Astrocyte (in vitro differentiated cells and primary cell): ENCODE measurements around the gene PRDX4. TPM values are rescaled to one million over a fixed set of nuclear protein-coding genes. Genes with fewer than 3 reads are reported as not detected.

Experiments used
- DNase-seq: peaks from one replicate; pipeline ENCODE4 v3.0.0-alpha.2; 2010; ENCODE audit warnings: low read depth
- FAIRE-seq: peaks from 2 replicates; lab custom pipeline; 2011; peaks lifted over from hg19 to GRCh38; lab: Jason Lieb, UNC
- H2AFZ ChIP-seq: 2 replicates; pipeline ENCODE4 v1.6.0; 2012; ENCODE audit warnings: low read depth, low read length, inconsistent platforms
- H3K27ac ChIP-seq: 2 replicates; pipeline ENCODE4 v1.5.1; 2011; ENCODE audit warnings: low read depth, low read length, inconsistent platforms
- H3K27me3 ChIP-seq: 2 replicates; pipeline ENCODE4 v1.6.0; 2011; ENCODE audit warnings: low read length, inconsistent platforms; ENCODE audit not compliant: insufficient read depth
- H3K36me3 ChIP-seq: 2 replicates; pipeline ENCODE4 v1.5.1; 2011; ENCODE audit warnings: low read length, inconsistent platforms; ENCODE audit not compliant: insufficient read depth
- H3K4me1 ChIP-seq: 2 replicates; pipeline ENCODE4 v1.5.1; 2011; ENCODE audit warnings: low read length, inconsistent platforms; ENCODE audit not compliant: insufficient read depth
- H3K4me2 ChIP-seq: 2 replicates; pipeline ENCODE4 v1.6.0; 2012; ENCODE audit warnings: low read length, inconsistent platforms
- H3K4me3 ChIP-seq: 2 replicates; pipeline ENCODE4 v1.5.1; 2011; ENCODE audit warnings: low read depth, mild to moderate bottlenecking, low read length, inconsistent platforms; ENCODE audit not compliant: insufficient read depth
- H3K79me2 ChIP-seq: 2 replicates; pipeline ENCODE4 v1.6.0; 2012; ENCODE audit warnings: mild to moderate bottlenecking, low read length, inconsistent platforms; ENCODE audit not compliant: insufficient read depth
- H3K9ac ChIP-seq: 2 replicates; pipeline ENCODE4 v1.6.0; 2012; ENCODE audit warnings: mild to moderate bottlenecking, low read length, inconsistent platforms
- H3K9me3 ChIP-seq: 2 replicates; pipeline ENCODE4 v1.5.1; 2012; ENCODE audit warnings: low read depth, mild to moderate bottlenecking, low read length, inconsistent platforms; ENCODE audit not compliant: insufficient read depth
- H4K20me1 ChIP-seq: 2 replicates; pipeline ENCODE4 v1.6.0; 2012; ENCODE audit warnings: low read length, inconsistent platforms; ENCODE audit not compliant: insufficient read depth
- H3K27ac Mint-ChIP-seq: one replicate; pipeline ENCODE4 v1.8.0; 2021; ENCODE audit warnings: mild to moderate bottlenecking, mixed read lengths; ENCODE audit not compliant: unreplicated experiment
- H3K27me3 Mint-ChIP-seq: one replicate; pipeline ENCODE4 v1.8.0; 2021; ENCODE audit warnings: low read depth, mixed read lengths; ENCODE audit not compliant: unreplicated experiment
- H3K36me3 Mint-ChIP-seq: one replicate; pipeline ENCODE4 v1.8.0; 2021; ENCODE audit warnings: low read depth, mixed read lengths; ENCODE audit not compliant: unreplicated experiment
- H3K4me1 Mint-ChIP-seq: one replicate; pipeline ENCODE4 v1.8.0; 2021; ENCODE audit warnings: low read depth, mixed read lengths; ENCODE audit not compliant: unreplicated experiment
- H3K4me3 Mint-ChIP-seq: one replicate; pipeline ENCODE4 v1.8.0; 2021; ENCODE audit warnings: mild to moderate bottlenecking, moderate library complexity, mixed read lengths; ENCODE audit not compliant: unreplicated experiment
- H3K9me3 Mint-ChIP-seq: one replicate; pipeline ENCODE4 v1.8.0; 2021; ENCODE audit warnings: mild to moderate bottlenecking, mixed read lengths; ENCODE audit not compliant: unreplicated experiment
- EZH2 ChIP-seq: IDR thresholded peaks from 2 replicates; pipeline ENCODE4 v1.6.1; 2012; ENCODE audit warnings: mild to moderate bottlenecking, low read length, inconsistent platforms; ENCODE audit not compliant: insufficient read depth
- total RNA-seq: library from RNA; stranded (reverse); gene quantifications from 2 replicates; pipeline ENCODE4 v1.2.1, GENCODE V29; 2021
- TF ChIP-seq, protein P1 (sequence below): IDR thresholded peaks from 2 replicates; pipeline ENCODE4 v1.5.1; 2011; ENCODE audit warnings: low read depth, mild to moderate bottlenecking, inconsistent platforms, low read length, moderate library complexity; ENCODE audit not compliant: insufficient read depth

PRDX4 gene
- total RNA-seq, 1 donor from 2014 or later, result 221 TPM

DNA sequence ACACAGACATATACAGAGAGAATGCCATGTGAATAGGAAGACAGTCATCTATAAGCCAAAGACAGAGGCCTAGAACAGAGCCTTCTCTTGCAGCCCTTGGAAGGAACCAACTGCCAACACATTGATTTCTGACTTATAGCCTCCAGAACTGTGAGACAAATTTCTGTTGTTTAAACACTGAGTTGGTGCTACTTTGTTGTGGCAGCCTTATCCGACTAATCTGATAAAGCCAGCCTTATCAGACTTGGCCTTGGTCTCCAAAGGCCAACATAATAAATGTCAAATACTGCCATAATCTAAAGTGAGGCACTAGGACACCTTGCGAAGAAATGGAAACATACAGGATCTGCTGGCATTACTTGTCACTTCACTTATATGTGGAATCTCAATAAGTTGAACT lies 24.3 kb upstream of the PRDX4 start:
- Histone ChIP-seq H3K9ac (no peak overlapping the region), H3K4me3 (no peak overlapping the region)
- peaks cover 4% of the 10 kb centered on the region for H3K9me3 Mint-ChIP-seq

DNA sequence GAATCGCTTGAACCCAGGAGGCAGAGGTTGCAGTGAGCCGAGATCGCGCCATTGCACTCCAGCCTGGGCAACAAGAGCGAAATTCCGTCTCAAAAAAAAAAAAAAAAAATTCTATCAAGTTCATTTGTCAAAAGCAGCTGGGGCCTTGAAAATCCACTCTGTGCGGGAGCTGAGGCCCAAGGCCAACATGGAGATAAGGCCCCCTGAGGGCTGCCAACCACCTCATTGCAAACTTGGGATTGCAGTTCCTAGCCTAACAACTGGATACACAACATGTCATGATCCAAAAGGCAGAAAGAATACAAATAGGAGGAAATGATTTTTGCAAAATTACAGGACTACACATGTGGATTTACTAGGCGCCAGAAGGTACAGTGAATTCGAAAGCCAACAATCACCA lies 22.5 kb upstream of the PRDX4 start:
- Histone ChIP-seq H3K27me3 (no peaks in the 10 kb centered on the region), H3K36me3 (no peaks in the 10 kb centered on the region), H3K4me3 (no peak overlapping the region), H3K27ac (no peak overlapping the region), H3K9me3 (no peaks in the 10 kb centered on the region), H3K79me2 (no peaks in the 10 kb centered on the region), H3K4me2 (no peak overlapping the region), H2AFZ (no peak overlapping the region), H3K4me1 (no peaks in the 10 kb centered on the region), H4K20me1 (no peaks in the 10 kb centered on the region), H3K9ac (no peak overlapping the region)
- FAIRE-seq (no peak), DNase-seq (no peak)
- Mint-ChIP-seq H3K27me3 (no peaks in the 10 kb centered on the region), H3K4me1 (no peaks in the 10 kb centered on the region), H3K36me3 (no peaks in the 10 kb centered on the region), H3K9me3 (peaks cover 4% of the 10 kb centered on the region), H3K27ac (no peak overlapping the region), H3K4me3 (no peak overlapping the region)
- TF ChIP-seq, protein P1, sequence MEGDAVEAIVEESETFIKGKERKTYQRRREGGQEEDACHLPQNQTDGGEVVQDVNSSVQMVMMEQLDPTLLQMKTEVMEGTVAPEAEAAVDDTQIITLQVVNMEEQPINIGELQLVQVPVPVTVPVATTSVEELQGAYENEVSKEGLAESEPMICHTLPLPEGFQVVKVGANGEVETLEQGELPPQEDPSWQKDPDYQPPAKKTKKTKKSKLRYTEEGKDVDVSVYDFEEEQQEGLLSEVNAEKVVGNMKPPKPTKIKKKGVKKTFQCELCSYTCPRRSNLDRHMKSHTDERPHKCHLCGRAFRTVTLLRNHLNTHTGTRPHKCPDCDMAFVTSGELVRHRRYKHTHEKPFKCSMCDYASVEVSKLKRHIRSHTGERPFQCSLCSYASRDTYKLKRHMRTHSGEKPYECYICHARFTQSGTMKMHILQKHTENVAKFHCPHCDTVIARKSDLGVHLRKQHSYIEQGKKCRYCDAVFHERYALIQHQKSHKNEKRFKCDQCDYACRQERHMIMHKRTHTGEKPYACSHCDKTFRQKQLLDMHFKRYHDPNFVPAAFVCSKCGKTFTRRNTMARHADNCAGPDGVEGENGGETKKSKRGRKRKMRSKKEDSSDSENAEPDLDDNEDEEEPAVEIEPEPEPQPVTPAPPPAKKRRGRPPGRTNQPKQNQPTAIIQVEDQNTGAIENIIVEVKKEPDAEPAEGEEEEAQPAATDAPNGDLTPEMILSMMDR, result no peak
- TF ChIP-seq EZH2, result no peak

More for the DNA sequence above, 24.3 kb upstream of the PRDX4 start:
- H3K27me3 Mint-ChIP-seq, result no peaks in the 10 kb centered on the region
- H3K4me2 ChIP-seq, result no peak overlapping the region
- no peaks in the 10 kb centered on the region for H3K4me1 Mint-ChIP-seq
- no peaks in the 10 kb centered on the region for H3K27me3 ChIP-seq
- H4K20me1 ChIP-seq, result no peaks in the 10 kb centered on the region
- no peaks in the 10 kb centered on the region for H3K36me3 Mint-ChIP-seq
- no peaks in the 10 kb centered on the region for H3K4me1 ChIP-seq
- no peak for TF ChIP-seq EZH2
- TF ChIP-seq, protein P1, result no peak
- DNase-seq (no peak), FAIRE-seq (no peak)
- no peaks in the 10 kb centered on the region for H3K79me2 ChIP-seq
- H3K27ac ChIP-seq, result no peak overlapping the region
- H3K4me3 Mint-ChIP-seq, result no peak overlapping the region
- no peaks in the 10 kb centered on the region for H3K36me3 ChIP-seq
- no peak overlapping the region for H3K27ac Mint-ChIP-seq
- no peaks in the 10 kb centered on the region for H3K9me3 ChIP-seq
- no peak overlapping the region for H2AFZ ChIP-seq

DNA sequence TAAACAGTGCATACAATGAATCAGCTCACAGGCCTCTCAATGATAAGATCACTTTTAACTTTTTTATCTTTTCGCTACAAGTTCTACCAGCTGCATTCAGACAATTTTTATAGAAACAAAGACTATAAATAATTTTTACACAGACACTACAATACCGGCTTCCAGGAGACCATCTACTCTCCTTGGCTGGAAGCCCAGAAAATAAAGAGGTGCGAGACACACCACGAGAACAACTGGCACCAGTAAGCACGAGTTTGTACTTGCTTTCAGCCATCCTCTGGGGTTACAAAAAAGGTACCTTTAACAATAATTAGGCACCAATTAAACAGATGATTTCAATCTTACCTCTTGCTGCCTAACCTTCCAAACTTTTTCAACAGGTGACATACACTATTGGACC lies 11.2 kb upstream of the PRDX4 start:
- H3K27ac ChIP-seq, result no peak overlapping the region
- FAIRE-seq, result no peak
- H3K36me3 ChIP-seq, result no peaks in the 10 kb centered on the region
- peaks cover 8% of the 10 kb centered on the region for H3K4me1 Mint-ChIP-seq
- H3K4me1 ChIP-seq, result peaks cover 3% of the 10 kb centered on the region
- no peaks in the 10 kb centered on the region for H3K9me3 Mint-ChIP-seq
- no peak for DNase-seq
- no peaks in the 10 kb centered on the region for H4K20me1 ChIP-seq
- no peak overlapping the region for H3K27ac Mint-ChIP-seq
- no peak overlapping the region for H3K4me3 ChIP-seq
- H3K27me3 Mint-ChIP-seq, result no peaks in the 10 kb centered on the region
- TF ChIP-seq, protein P1, result no peak
- TF ChIP-seq EZH2, result no peak
- no peaks in the 10 kb centered on the region for H3K36me3 Mint-ChIP-seq
- H3K79me2 ChIP-seq, result no peaks in the 10 kb centered on the region
- no peak overlapping the region for H3K9ac ChIP-seq
- no peak overlapping the region for H3K4me2 ChIP-seq
- no peak overlapping the region for H2AFZ ChIP-seq
- H3K9me3 ChIP-seq, result no peaks in the 10 kb centered on the region
- H3K4me3 Mint-ChIP-seq, result no peak overlapping the region
- no peaks in the 10 kb centered on the region for H3K27me3 ChIP-seq
